Measurements from ENCODE around the gene IGF2BP2.
"Not testable (repeated sequence)": the region's sequence is repeated elsewhere in the genome, so short reads cannot be mapped to it uniquely, and the experiment has no call there.

IGF2BP2 gene

DNA sequence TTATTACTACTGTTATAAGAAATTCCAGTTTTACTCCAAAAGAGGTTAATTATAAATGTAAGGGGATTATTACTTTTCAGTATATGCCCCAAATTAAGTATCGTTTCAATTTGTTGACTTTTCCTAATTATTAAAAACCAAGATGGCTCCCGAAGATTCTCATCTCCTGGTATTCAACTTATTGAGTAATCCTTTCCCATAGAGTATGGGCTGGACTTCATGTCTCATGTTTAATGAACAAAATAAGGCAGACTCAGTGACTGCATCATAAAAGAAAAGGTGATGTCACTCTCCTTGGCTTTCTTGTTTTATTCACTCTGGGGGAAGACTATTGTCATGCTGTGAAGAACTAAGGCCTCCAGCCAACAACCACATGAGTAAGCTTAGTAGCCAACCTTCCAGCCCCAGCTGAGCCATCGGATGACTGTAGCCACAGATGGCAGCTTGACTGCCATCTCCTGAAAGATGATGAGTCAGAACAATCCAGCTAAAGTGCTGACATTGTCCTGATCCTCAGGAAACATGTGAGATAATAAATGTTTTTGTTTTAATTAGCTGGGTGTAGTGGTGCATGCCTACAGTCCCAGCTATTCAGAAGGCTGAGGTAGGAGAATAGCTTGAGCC lies 17.3 kb downstream of the IGF2BP2 start:
- no peaks in the 10 kb centered on the region for H3K27me3 ChIP-seq (ENCODE audit: control insufficient read depth, insufficient read depth, low read length, poor library complexity, severe bottlenecking)
- no peak overlapping the region for H3K27ac ChIP-seq (ENCODE audit: insufficient read depth, low read depth, low read length, poor library complexity, severe bottlenecking)
- H3K9me3 ChIP-seq (ENCODE audit: control insufficient read depth, low read length), result no peaks in the 10 kb centered on the region
- H3K4me1 ChIP-seq (ENCODE audit: control insufficient read depth, insufficient read depth, low read length), result peaks cover 6% of the 10 kb centered on the region
- no peak overlapping the region for H3K4me3 ChIP-seq (ENCODE audit: insufficient read depth, low read depth, low read length)
- 63 to 80% methylated on average over 3 of the region's 3 CpGs for whole genome bisulfite sequencing, 2 experiments
- no peaks in the 10 kb centered on the region for H3K36me3 ChIP-seq (ENCODE audit: control insufficient read depth, insufficient read depth, low read length)

- not testable (repeated sequence) for H3K27ac ChIP-seq (ENCODE audit: insufficient read depth, low read depth, low read length, poor library complexity, severe bottlenecking)
Observed at GRCh38 chr3:185798831-185799110, 26.1 kb downstream of the IGF2BP2 start.

DNA sequence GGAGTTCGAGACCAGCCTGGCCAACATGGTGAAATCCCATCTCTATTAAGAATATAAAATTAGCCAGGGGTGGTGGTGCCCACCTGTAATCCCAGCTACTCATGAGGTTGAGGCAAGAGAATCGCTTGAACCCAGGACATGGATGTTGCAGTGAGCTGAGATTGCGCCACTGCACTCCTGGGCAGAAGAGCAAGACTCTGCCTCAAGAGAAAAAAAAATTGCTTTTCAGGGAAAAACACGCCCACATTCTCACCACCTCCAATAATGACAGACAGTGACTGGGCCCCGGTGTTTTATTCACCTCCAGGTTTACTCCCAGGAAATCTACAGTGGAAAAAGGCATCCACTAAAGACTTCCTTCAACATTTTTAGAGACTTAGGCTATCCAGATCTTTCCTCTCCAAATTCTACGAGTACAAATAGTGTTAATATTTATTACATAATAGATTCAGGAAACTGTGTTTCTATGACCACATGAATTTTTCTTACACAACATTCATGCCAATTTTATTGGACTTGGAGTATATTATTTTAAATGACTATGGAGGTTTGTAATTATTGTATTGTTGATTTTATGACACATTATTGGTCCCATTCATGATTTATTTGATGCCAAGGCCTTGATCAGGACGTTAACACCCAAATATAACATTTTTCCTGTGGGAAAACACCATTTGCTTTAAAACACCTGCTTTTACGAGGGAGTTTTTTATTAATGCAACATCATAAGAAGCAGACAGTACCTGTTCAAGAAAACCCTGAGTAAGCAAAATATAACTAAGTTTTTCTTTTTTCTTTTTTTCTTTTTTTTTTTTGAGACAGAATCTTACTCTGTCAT lies 26.6 kb downstream of the IGF2BP2 start:
- 91 to 95% methylated on average over 7 of the region's 8 CpGs for WGBS, 2 experiments
- H3K4me1 ChIP-seq (ENCODE audit: control insufficient read depth, insufficient read depth, low read length), result no peaks in the 10 kb centered on the region
- H3K9me3 ChIP-seq (ENCODE audit: control insufficient read depth, low read length), result no peaks in the 10 kb centered on the region
- no peak overlapping the region for H3K4me3 ChIP-seq (ENCODE audit: insufficient read depth, low read depth, low read length)
- H3K27ac ChIP-seq (ENCODE audit: insufficient read depth, low read depth, low read length, poor library complexity, severe bottlenecking), result peak overlapping the region; percentile 16
- no peaks in the 10 kb centered on the region for H3K27me3 ChIP-seq (ENCODE audit: control insufficient read depth, insufficient read depth, low read length, poor library complexity, severe bottlenecking)
- H3K36me3 ChIP-seq (ENCODE audit: control insufficient read depth, insufficient read depth, low read length), result no peaks in the 10 kb centered on the region

More at GRCh38 chr3:185798831-185799110, 26.1 kb downstream of the IGF2BP2 start:
- not testable (repeated sequence) for H3K27me3 ChIP-seq (ENCODE audit: control insufficient read depth, insufficient read depth, low read length, poor library complexity, severe bottlenecking); H3K4me3 ChIP-seq (ENCODE audit: insufficient read depth, low read depth, low read length); H3K36me3 ChIP-seq (ENCODE audit: control insufficient read depth, insufficient read depth, low read length); H3K4me1 ChIP-seq (ENCODE audit: control insufficient read depth, insufficient read depth, low read length); H3K9me3 ChIP-seq (ENCODE audit: control insufficient read depth, low read length)
- WGBS, 2 experiments, result 90 to 92% methylated on average over 6 of the region's 6 CpGs

DNA sequence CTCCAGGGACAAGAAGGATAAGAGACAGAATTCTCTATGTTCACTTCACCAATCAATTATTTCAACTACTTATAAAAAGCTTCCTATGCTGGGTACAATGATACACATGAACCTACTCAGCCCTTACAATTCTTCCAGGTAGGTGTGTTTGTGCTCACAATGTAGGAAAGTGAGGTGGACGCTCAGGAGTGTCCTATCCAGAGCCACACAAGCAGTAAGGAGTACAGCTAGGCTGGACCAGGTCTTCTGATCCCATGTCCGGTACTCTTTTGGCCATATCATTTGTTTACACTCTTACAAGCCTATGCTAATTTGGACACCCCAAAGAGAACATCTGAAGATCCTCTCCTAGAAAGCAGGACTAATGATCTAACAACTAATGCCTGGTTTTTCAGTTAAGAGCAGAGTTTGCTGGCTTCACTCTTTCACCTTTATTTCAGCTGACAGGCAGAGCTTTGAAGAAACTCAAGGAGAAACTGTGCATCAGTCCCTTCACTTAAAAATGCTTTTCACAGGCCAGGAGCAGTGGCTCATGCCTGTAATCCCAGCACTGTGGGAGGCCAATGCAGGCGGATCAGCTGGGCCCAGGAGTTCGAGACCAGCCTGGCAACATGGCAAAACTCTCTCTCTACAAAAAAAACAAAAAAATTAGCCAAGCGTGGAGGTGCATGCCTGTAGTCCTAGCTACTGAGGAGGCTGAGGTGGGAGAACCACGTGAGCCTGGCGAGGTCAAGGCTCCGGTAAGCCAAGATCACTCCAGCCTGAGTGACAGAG lies 27.5 kb downstream of the IGF2BP2 start:
- no peaks in the 10 kb centered on the region for H3K36me3 ChIP-seq (ENCODE audit: control insufficient read depth, insufficient read depth, low read length)
- H3K4me3 ChIP-seq (ENCODE audit: insufficient read depth, low read depth, low read length), result no peak overlapping the region
- no peaks in the 10 kb centered on the region for H3K27me3 ChIP-seq (ENCODE audit: control insufficient read depth, insufficient read depth, low read length, poor library complexity, severe bottlenecking)
- no peaks in the 10 kb centered on the region for H3K9me3 ChIP-seq (ENCODE audit: control insufficient read depth, low read length)
- 75 to 79% methylated on average over 8 of the region's 8 CpGs for WGBS, 2 experiments
- no peaks in the 10 kb centered on the region for H3K4me1 ChIP-seq (ENCODE audit: control insufficient read depth, insufficient read depth, low read length)
- no peak overlapping the region for H3K27ac ChIP-seq (ENCODE audit: insufficient read depth, low read depth, low read length, poor library complexity, severe bottlenecking)

DNA sequence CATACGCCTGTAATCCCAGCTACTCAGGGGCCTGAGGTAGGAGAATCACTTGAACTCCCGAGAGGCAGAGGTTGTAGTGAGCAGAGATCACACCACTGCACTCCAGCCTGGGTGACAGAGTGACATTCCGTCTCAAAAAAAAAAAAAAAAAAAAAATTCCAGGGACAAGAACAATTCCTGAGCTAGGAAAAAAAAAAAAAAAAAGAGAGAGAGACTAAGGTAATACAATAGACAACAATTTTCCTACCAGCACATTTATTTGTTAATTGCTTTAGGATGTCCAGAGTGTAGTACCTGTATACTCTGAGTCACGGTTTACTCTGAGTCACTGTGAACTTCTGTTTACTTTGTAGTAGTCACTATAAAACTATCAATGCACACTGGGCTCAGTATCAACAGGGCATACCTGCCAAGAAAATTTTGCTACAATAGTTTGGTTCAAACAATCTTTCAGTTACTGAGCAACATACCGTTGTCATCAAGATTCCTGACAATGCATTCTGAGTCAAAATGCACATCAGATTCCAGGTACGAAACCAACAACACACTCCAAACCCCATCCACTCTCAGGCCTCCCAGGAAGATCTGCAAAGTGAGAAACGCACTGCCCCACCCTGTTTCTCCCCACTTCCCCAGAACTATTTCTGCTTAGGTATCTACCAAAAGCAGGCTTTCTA lies 28.3 kb downstream of the IGF2BP2 start:
- no peaks in the 10 kb centered on the region for H3K9me3 ChIP-seq (ENCODE audit: control insufficient read depth, low read length)
- H3K4me3 ChIP-seq (ENCODE audit: insufficient read depth, low read depth, low read length), result no peak overlapping the region
- no peaks in the 10 kb centered on the region for H3K27me3 ChIP-seq (ENCODE audit: control insufficient read depth, insufficient read depth, low read length, poor library complexity, severe bottlenecking)
- no peaks in the 10 kb centered on the region for H3K36me3 ChIP-seq (ENCODE audit: control insufficient read depth, insufficient read depth, low read length)
- H3K27ac ChIP-seq (ENCODE audit: insufficient read depth, low read depth, low read length, poor library complexity, severe bottlenecking), result no peak overlapping the region
- H3K4me1 ChIP-seq (ENCODE audit: control insufficient read depth, insufficient read depth, low read length), result no peaks in the 10 kb centered on the region
- WGBS, 2 experiments, result 89 to 94% methylated on average over 7 of the region's 7 CpGs

DNA sequence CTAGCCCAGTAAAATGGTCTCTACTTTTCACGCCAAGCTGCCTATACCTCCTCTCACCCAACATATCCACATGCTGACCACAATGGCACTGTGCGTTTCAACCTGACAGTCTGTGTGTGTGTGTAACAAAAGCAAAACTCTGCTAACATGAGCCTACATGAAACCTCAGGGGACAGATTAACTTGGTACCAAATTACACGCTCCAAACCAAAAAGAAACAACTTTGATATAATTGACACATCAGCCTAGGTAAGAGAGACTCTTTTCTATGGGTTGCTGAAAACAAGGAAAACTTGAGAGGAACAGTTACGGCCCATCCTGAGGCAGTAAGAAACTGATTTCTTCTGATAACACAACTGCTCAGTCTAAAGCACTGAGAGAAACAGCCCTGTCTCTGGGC lies 31.5 kb downstream of the IGF2BP2 start:
- Histone ChIP-seq H3K27me3 (ENCODE audit: control insufficient read depth, insufficient read depth, low read length, poor library complexity, severe bottlenecking) (no peaks in the 10 kb centered on the region), H3K9me3 (ENCODE audit: control insufficient read depth, low read length) (no peaks in the 10 kb centered on the region), H3K27ac (ENCODE audit: insufficient read depth, low read depth, low read length, poor library complexity, severe bottlenecking) (no peak overlapping the region), H3K4me1 (ENCODE audit: control insufficient read depth, insufficient read depth, low read length) (no peaks in the 10 kb centered on the region), H3K36me3 (ENCODE audit: control insufficient read depth, insufficient read depth, low read length) (no peaks in the 10 kb centered on the region), H3K4me3 (ENCODE audit: insufficient read depth, low read depth, low read length) (no peak overlapping the region)
- 89 to 96% methylated on average over 4 of the region's 4 CpGs for WGBS, 2 experiments

- Histone ChIP-seq H3K4me1 (ENCODE audit: control insufficient read depth, insufficient read depth, low read length) (no peaks in the 10 kb centered on the region), H3K36me3 (ENCODE audit: control insufficient read depth, insufficient read depth, low read length) (no peaks in the 10 kb centered on the region), H3K9me3 (ENCODE audit: control insufficient read depth, low read length) (no peaks in the 10 kb centered on the region), H3K27me3 (ENCODE audit: control insufficient read depth, insufficient read depth, low read length, poor library complexity, severe bottlenecking) (no peaks in the 10 kb centered on the region), H3K4me3 (ENCODE audit: insufficient read depth, low read depth, low read length) (no peak overlapping the region), H3K27ac (ENCODE audit: insufficient read depth, low read depth, low read length, poor library complexity, severe bottlenecking) (no peak overlapping the region)
- 95 to 98% methylated on average over 3 of the region's 3 CpGs for WGBS, 2 experiments
Observed at GRCh38 chr3:185792955-185793354, 31.9 kb downstream of the IGF2BP2 start.

DNA sequence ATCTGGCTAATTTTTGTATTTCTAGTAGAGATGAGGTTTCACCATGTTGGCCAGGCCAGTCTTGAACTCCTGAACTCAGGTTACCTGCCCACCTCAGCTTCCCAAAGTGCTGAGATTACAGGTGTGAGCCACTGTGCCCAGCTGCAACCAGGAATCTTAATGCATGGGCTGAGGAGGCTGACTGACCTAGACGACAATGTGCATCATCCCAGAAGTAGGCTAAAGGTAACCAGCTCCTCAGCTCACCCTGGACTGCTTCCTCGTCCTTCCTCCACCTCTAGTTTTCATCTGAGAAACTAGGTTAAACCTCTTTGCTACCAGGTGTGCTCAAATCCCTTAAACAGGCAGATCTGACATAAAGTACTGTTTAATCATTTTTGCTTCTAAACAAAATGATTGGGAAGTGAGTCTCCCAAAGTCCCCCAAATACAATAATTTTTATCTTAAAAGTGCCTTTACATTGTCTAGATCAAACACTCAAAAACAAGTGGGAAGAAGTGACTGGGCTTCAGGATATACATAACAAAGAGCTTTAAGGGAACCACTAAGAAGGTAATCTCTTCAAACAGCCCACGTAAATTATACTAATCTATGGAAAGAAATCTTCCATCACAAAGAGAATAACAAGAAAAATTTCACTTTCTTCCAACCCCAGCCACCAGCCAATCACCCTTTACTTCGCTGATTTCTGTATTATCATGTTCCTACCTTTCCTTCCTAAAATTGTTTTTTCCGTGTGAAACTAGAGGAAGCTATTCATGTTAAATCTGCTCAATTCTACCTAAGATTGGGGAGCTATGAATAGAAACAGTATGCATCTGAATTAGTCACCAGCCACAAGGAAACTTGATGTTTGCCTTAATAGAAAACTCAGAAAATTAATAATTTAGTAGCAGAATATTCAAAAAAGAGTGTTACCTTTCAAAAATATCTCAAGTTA lies 34.7 kb downstream of the IGF2BP2 start:
- Histone ChIP-seq H3K4me3 (ENCODE audit: insufficient read depth, low read depth, low read length) (no peak overlapping the region), H3K9me3 (ENCODE audit: control insufficient read depth, low read length) (no peaks in the 10 kb centered on the region), H3K4me1 (ENCODE audit: control insufficient read depth, insufficient read depth, low read length) (peaks cover 4% of the 10 kb centered on the region), H3K27me3 (ENCODE audit: control insufficient read depth, insufficient read depth, low read length, poor library complexity, severe bottlenecking) (no peaks in the 10 kb centered on the region), H3K27ac (ENCODE audit: insufficient read depth, low read depth, low read length, poor library complexity, severe bottlenecking) (no peak overlapping the region), H3K36me3 (ENCODE audit: control insufficient read depth, insufficient read depth, low read length) (no peaks in the 10 kb centered on the region)
- WGBS, 2 experiments, result 39 to 46% methylated on average over 4 to 5 of the region's 5 CpGs

DNA sequence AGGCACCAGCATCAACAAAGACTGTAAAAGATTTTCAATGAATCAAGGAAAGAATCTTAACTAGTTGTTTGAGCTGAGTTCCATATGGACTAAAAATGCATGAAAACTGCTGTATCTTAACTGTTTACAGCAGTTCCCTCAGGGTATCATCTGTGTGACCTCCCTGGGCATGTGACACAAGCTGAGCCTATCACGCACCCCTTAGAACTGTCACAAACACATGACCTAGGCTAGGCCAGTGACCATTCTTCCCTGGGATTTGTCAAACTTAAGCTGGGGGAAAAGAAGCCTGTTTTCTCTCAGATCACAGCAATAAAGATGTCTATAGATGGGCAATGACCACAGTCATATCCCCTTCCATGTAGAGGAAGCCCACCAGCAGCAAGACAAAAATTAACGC lies 35.7 kb downstream of the IGF2BP2 start:
- H3K36me3 ChIP-seq (ENCODE audit: control insufficient read depth, insufficient read depth, low read length), result no peaks in the 10 kb centered on the region
- H3K9me3 ChIP-seq (ENCODE audit: control insufficient read depth, low read length), result no peaks in the 10 kb centered on the region
- 93 to 97% methylated on average over 2 of the region's 2 CpGs for WGBS, 2 experiments
- H3K4me1 ChIP-seq (ENCODE audit: control insufficient read depth, insufficient read depth, low read length), result peaks cover 4% of the 10 kb centered on the region
- no peak overlapping the region for H3K27ac ChIP-seq (ENCODE audit: insufficient read depth, low read depth, low read length, poor library complexity, severe bottlenecking)
- H3K27me3 ChIP-seq (ENCODE audit: control insufficient read depth, insufficient read depth, low read length, poor library complexity, severe bottlenecking), result no peaks in the 10 kb centered on the region
- H3K4me3 ChIP-seq (ENCODE audit: insufficient read depth, low read depth, low read length), result no peak overlapping the region

All from ectodermal cell (in vitro differentiated cells).